OCI-LY3 (cell line): ENCODE data around the gene QRICH2.
A peak's percentile ranks its signal among the peaks of the same experiment; 100 is the strongest.

Source experiments
- H2AFZ ChIP-seq: fragments of 200-600, 300-600 bp; shearing (Covaris generic); 2 replicates; pipeline ENCODE4 v1.6.0; 2014; ENCODE audit warnings: antibody characterized with exemption, low read depth, low read length
- H3K27ac ChIP-seq: fragments of 200-600, 300-600 bp; sonication (generic); 2 replicates; pipeline ENCODE4 v1.5.1; 2014; ENCODE audit warnings: mild to moderate bottlenecking, low read length, moderate library complexity, mixed read lengths
- H3K27me3 ChIP-seq: fragments of 200-600, 300-600 bp; sonication (generic); 2 replicates; pipeline ENCODE4 v1.6.1; 2014; ENCODE audit warnings: low read depth, low read length, mixed read lengths
- H3K36me3 ChIP-seq: fragments of 200-600, 300-600 bp; sonication (generic); replicated peaks from 2 replicates; pipeline ENCODE3; 2014; ENCODE audit warnings: low read depth, low read length, mixed read lengths
- H3K4me1 ChIP-seq: fragments of 300-600, 200-600 bp; sonication (generic); 2 replicates; pipeline ENCODE4 v1.6.1; 2014; ENCODE audit warnings: low read length, mixed read lengths
- H3K4me2 ChIP-seq: fragments of 200-600, 300-600 bp; sonication (generic); 2 replicates; pipeline ENCODE4 v1.6.1; 2014; ENCODE audit warnings: low read length, mixed read lengths
- H3K4me3 ChIP-seq: fragments of 300-600, 200-600 bp; sonication (generic); 2 replicates; pipeline ENCODE4 v1.5.1; 2014; ENCODE audit warnings: antibody characterized with exemption, mild to moderate bottlenecking, low read length, moderate library complexity
- H3K79me2 ChIP-seq: fragments of 300-600, 200-600 bp; shearing (Covaris generic); 2 replicates; pipeline ENCODE4 v1.6.1; 2014; ENCODE audit warnings: mild to moderate bottlenecking, low read length, mixed read lengths
- H3K9ac ChIP-seq: fragments of 300-600, 200-600 bp; shearing (Covaris generic); 2 replicates; pipeline ENCODE4 v1.6.0; 2014; ENCODE audit warnings: mild to moderate bottlenecking, low read length, moderate library complexity
- H3K9me3 ChIP-seq: fragments of 200-600, 300-600 bp; shearing (Covaris generic); 2 replicates; pipeline ENCODE4 v1.6.1; 2014; ENCODE audit warnings: low read length, mixed read lengths; ENCODE audit not compliant: insufficient read depth
- H4K20me1 ChIP-seq: fragments of 200-600, 300-600 bp; sonication (generic); 2 replicates; pipeline ENCODE4 v1.6.1; 2016; ENCODE audit warnings: low read length, mixed read lengths; ENCODE audit not compliant: insufficient read depth
- CTCF ChIP-seq: fragments of 200-600, 300-600 bp; sonication (generic); IDR thresholded peaks from 2 replicates; pipeline ENCODE4 v1.5.1; 2014; ENCODE audit warnings: antibody characterized with exemption, low read length, low read depth
- EZH2phosphoT487 ChIP-seq: fragments of 200-600 bp; shearing (Covaris generic); IDR thresholded peaks from 2 replicates; pipeline ENCODE4 v1.6.1; 2018; ENCODE audit warnings: antibody characterized with exemption, mixed run types, low read depth

The QRICH2 gene

GRCh38 chr17:76273445-76274111 lies 34.5 kb downstream of the QRICH2 start:
- Histone ChIP-seq H3K4me2 (peak overlapping the region; percentile 67), H2AFZ (no peak overlapping the region), H4K20me1 (peaks cover 11% of the 10 kb centered on the region; the same call in 1 of the 2 replicates), H3K9ac (peak overlapping the region; percentile 78), H3K27ac (peak overlapping the region; percentile 94), H3K4me3 (peak overlapping the region; percentile 51; the same call in 1 of the 2 replicates), H3K27me3 (no peaks in the 10 kb centered on the region), H3K9me3 (no peaks in the 10 kb centered on the region), H3K79me2 (peaks cover 28% of the 10 kb centered on the region), H3K36me3 (peaks cover 12% of the 10 kb centered on the region), H3K4me1 (peaks cover 76% of the 10 kb centered on the region)
- TF ChIP-seq CTCF (no peak), EZH2phosphoT487 (no peak)

GRCh38 chr17:76272541-76273444 lies 35.3 kb downstream of the QRICH2 start:
- peak overlapping the region; percentile 67 for H3K4me2 ChIP-seq
- peak overlapping the region; percentile 78 for H3K9ac ChIP-seq

GRCh38 chr17:76271669-76272540 lies 36.2 kb downstream of the QRICH2 start:
- Histone ChIP-seq H2AFZ (no peak overlapping the region), H3K36me3 (peaks cover 24% of the 10 kb centered on the region), H3K4me1 (peaks cover 86% of the 10 kb centered on the region), H3K4me3 (peak overlapping the region; percentile 68), H3K4me2 (peak overlapping the region; percentile 91), H3K9ac (peak overlapping the region; percentile 95), H3K9me3 (no peaks in the 10 kb centered on the region), H3K27ac (peak overlapping the region; percentile 94), H3K27me3 (no peaks in the 10 kb centered on the region), H4K20me1 (peaks cover 11% of the 10 kb centered on the region; the same call in 1 of the 2 replicates), H3K79me2 (peaks cover 45% of the 10 kb centered on the region)
- TF ChIP-seq CTCF (peak; percentile 18; the same call in 1 of the 2 replicates), EZH2phosphoT487 (no peak)

More at GRCh38 chr17:76272541-76273444, 35.3 kb downstream of the QRICH2 start:
- H3K4me1 ChIP-seq, result peaks cover 84% of the 10 kb centered on the region
- H3K4me3 ChIP-seq, result peak overlapping the region; percentile 51
- no peak overlapping the region for H2AFZ ChIP-seq
- H3K27me3 ChIP-seq, result no peaks in the 10 kb centered on the region
- H3K27ac ChIP-seq, result peak overlapping the region; percentile 94
- peaks cover 36% of the 10 kb centered on the region for H3K79me2 ChIP-seq
- H3K9me3 ChIP-seq, result no peaks in the 10 kb centered on the region
- peaks cover 11% of the 10 kb centered on the region; the same call in 1 of the 2 replicates for H4K20me1 ChIP-seq
- TF ChIP-seq CTCF, result no peak
- TF ChIP-seq EZH2phosphoT487, result no peak
- peaks cover 18% of the 10 kb centered on the region for H3K36me3 ChIP-seq
